GM23338 (cell line): ENCODE data around the gene PEPD. TPM values are rescaled to one million over a fixed set of nuclear protein-coding genes. Genes with fewer than 3 reads are reported as not detected.
A peak's percentile ranks its signal among the peaks of the same experiment; 100 is the strongest.

Source experiments
- ATAC-seq: fragments of 200-7000 bp; cut with Tn5 transposase; 3 replicates; pipeline ENCODE4 v1.9.1; 2020
- DNase-seq: peaks from one replicate; pipeline ENCODE4 v3.0.0-alpha.2; 2015; ENCODE audit warnings: low spot score
- H2AFZ ChIP-seq: fragments of 200-600 bp; sonication (generic); 2 replicates; pipeline ENCODE4 v1.8.0; 2016; ENCODE audit warnings: antibody characterized with exemption, mild to moderate bottlenecking, moderate library complexity
- H3F3A ChIP-seq: fragments of 200-600 bp; sonication (generic); replicated peaks from 2 replicates; pipeline ENCODE4 v1.8.0; 2017; ENCODE audit warnings: antibody characterized with exemption, mixed run types, low read depth
- H3K27ac ChIP-seq: fragments of 200-600 bp; sonication (generic); 2 replicates; pipeline ENCODE4 v1.6.1; 2016; ENCODE audit warnings: low read depth
- H3K27me3 ChIP-seq: fragments of 200-600 bp; sonication (generic); 2 replicates; pipeline ENCODE4 v1.8.0; 2016; ENCODE audit warnings: mild to moderate bottlenecking, mixed run types, moderate library complexity; ENCODE audit not compliant: insufficient read depth
- H3K36me3 ChIP-seq: fragments of 200-600 bp; sonication (generic); 2 replicates; pipeline ENCODE4 v1.8.0; 2016; ENCODE audit warnings: mild to moderate bottlenecking; ENCODE audit not compliant: insufficient read depth
- H3K4me1 ChIP-seq: fragments of 200-600 bp; sonication (generic); 2 replicates; pipeline ENCODE4 v1.8.0; 2016; ENCODE audit warnings: mild to moderate bottlenecking, moderate library complexity; ENCODE audit not compliant: insufficient read depth
- H3K4me2 ChIP-seq: fragments of 200-600 bp; sonication (generic); 2 replicates; pipeline ENCODE4 v1.7.1; 2017; ENCODE audit warnings: mixed run types
- H3K4me3 ChIP-seq: fragments of 200-600 bp; sonication (generic); 2 replicates; pipeline ENCODE4 v1.6.1; 2016; ENCODE audit warnings: mixed run types
- H3K79me2 ChIP-seq: fragments of 200-600 bp; sonication (generic); replicated peaks from 2 replicates; pipeline ENCODE4 v1.8.0; 2017; ENCODE audit warnings: mild to moderate bottlenecking; ENCODE audit not compliant: insufficient read depth
- H3K9me2 ChIP-seq: fragments of 200-600 bp; sonication (generic); 2 replicates; pipeline ENCODE4 v1.8.0; 2017; ENCODE audit not compliant: insufficient read depth
- H4K20me1 ChIP-seq: fragments of 200-600 bp; sonication (generic); replicated peaks from 2 replicates; pipeline ENCODE4 v1.8.0; 2017; ENCODE audit warnings: mild to moderate bottlenecking; ENCODE audit not compliant: insufficient read depth
- H3K27ac Mint-ChIP-seq: 2 replicates; pipeline ENCODE4 v1.8.0; 2020; ENCODE audit warnings: inconsistent platforms, mild to moderate bottlenecking, moderate library complexity, mixed read lengths
- H3K27me3 Mint-ChIP-seq: 3 replicates; pipeline ENCODE4 v1.8.0; 2022; ENCODE audit warnings: low read depth, mild to moderate bottlenecking, moderate library complexity, mixed read lengths, inconsistent platforms; ENCODE audit not compliant: insufficient read depth, poor library complexity
- H3K36me3 Mint-ChIP-seq: 3 replicates; pipeline ENCODE4 v1.8.0; 2021; ENCODE audit warnings: low read depth, mild to moderate bottlenecking, inconsistent platforms, moderate library complexity, mixed read lengths
- H3K4me1 Mint-ChIP-seq: 3 replicates; pipeline ENCODE4 v1.8.0; 2020; ENCODE audit warnings: mild to moderate bottlenecking, inconsistent platforms, mixed read lengths
- H3K4me3 Mint-ChIP-seq: 3 replicates; pipeline ENCODE4 v1.8.0; 2021; ENCODE audit warnings: moderate library complexity, mild to moderate bottlenecking, inconsistent platforms, mixed read lengths
- H3K9me3 Mint-ChIP-seq: 3 replicates; pipeline ENCODE4 v1.8.0; 2020; ENCODE audit warnings: moderate library complexity, mild to moderate bottlenecking, inconsistent platforms, mixed read lengths
- CREB1 ChIP-seq: fragments of 250-450 bp; sonication (Bioruptor Pico); IDR thresholded peaks from 2 replicates; pipeline ENCODE4 v1.5.0; 2020; ENCODE audit warnings: low read depth, mild to moderate bottlenecking, moderate library complexity
- EZH2 ChIP-seq: fragments of 200-600 bp; sonication (generic); IDR thresholded peaks from one replicate; pipeline ENCODE4 v1.8.0; 2017; ENCODE audit warnings: antibody characterized with exemption, mild to moderate bottlenecking, low read depth; ENCODE audit not compliant: unreplicated experiment
- JUNB ChIP-seq: IDR thresholded peaks from one replicate; pipeline ENCODE4 v1.6.1; 2016; ENCODE audit warnings: antibody characterized with exemption; ENCODE audit not compliant: unreplicated experiment
- POLR2AphosphoS5 ChIP-seq: IDR thresholded peaks from 2 replicates; pipeline ENCODE4 v1.6.1; 2016; ENCODE audit warnings: antibody characterized with exemption, low read depth
- ZNF331 ChIP-seq: fragments of 250-450 bp; sonication (Bioruptor Pico); IDR thresholded peaks from 2 replicates; pipeline ENCODE4 v1.5.0; 2020; ENCODE audit warnings: low read depth, mild to moderate bottlenecking, moderate library complexity
- polyA plus RNA-seq: library from polyadenylated mRNA; unstranded; fragments of >200 nt; fragmentation: Nextera tagmentation; extraction: Ambion mirVana; gene quantifications from 2 replicates; pipeline ENCODE4 v1.2.1, GENCODE V29; 2016
- total RNA-seq: library from RNA; depleted of rRNA; stranded (reverse); fragments of >200 nt; shearing (Covaris generic); gene quantifications from 2 replicates; pipeline ENCODE4 v1.2.3, GENCODE V29; 2014
- TF ChIP-seq, protein P1 (sequence below): fragments of 250-450 bp; sonication (Bioruptor Pico); IDR thresholded peaks from 2 replicates; pipeline ENCODE4 v1.5.0; 2020; ENCODE audit warnings: mild to moderate bottlenecking, moderate library complexity

PEPD gene
- total and polyA plus RNA-seq, 2 experiments from 2014 or later, result 81.7 to 89.2 TPM

DNA sequence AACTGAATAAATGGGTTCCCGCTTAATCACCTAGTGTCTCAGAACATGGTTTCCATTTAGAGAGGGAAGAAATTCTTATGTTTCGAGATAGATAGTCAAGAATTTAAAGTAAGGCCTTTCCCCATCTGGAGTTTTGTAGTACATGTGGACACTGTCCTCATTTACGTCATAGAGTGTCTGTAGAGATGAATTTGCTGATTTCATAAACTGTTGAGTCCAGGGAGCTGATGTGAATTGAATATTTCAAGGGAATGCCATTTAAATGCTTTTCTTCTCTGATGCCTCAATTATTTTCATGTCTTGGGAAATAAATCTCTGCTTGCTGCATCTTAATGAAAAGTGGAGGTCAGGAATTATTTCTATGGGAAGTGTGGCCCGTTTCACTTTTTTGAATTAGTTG, 138.6 kb downstream of the PEPD start:
- no peaks in the 10 kb centered on the region for H3K9me2 ChIP-seq
- no peak overlapping the region for H3K4me2 ChIP-seq
- peaks cover 78% of the 10 kb centered on the region for H4K20me1 ChIP-seq
- Mint-ChIP-seq H3K9me3 (no peaks in the 10 kb centered on the region), H3K27ac (no peak overlapping the region), H3K27me3 (peaks cover 3% of the 10 kb centered on the region), H3K4me3 (no peak overlapping the region), H3K36me3 (peaks cover 21% of the 10 kb centered on the region), H3K4me1 (peaks cover 37% of the 10 kb centered on the region)
- no peak overlapping the region for H2AFZ ChIP-seq
- H3K79me2 ChIP-seq, result peaks cover 87% of the 10 kb centered on the region
- H3K36me3 ChIP-seq, result no peaks in the 10 kb centered on the region; the same call in 1 of the 2 replicates
- no peak for DNase-seq
- H3K27me3 ChIP-seq, result no peaks in the 10 kb centered on the region
- TF ChIP-seq, protein P1, sequence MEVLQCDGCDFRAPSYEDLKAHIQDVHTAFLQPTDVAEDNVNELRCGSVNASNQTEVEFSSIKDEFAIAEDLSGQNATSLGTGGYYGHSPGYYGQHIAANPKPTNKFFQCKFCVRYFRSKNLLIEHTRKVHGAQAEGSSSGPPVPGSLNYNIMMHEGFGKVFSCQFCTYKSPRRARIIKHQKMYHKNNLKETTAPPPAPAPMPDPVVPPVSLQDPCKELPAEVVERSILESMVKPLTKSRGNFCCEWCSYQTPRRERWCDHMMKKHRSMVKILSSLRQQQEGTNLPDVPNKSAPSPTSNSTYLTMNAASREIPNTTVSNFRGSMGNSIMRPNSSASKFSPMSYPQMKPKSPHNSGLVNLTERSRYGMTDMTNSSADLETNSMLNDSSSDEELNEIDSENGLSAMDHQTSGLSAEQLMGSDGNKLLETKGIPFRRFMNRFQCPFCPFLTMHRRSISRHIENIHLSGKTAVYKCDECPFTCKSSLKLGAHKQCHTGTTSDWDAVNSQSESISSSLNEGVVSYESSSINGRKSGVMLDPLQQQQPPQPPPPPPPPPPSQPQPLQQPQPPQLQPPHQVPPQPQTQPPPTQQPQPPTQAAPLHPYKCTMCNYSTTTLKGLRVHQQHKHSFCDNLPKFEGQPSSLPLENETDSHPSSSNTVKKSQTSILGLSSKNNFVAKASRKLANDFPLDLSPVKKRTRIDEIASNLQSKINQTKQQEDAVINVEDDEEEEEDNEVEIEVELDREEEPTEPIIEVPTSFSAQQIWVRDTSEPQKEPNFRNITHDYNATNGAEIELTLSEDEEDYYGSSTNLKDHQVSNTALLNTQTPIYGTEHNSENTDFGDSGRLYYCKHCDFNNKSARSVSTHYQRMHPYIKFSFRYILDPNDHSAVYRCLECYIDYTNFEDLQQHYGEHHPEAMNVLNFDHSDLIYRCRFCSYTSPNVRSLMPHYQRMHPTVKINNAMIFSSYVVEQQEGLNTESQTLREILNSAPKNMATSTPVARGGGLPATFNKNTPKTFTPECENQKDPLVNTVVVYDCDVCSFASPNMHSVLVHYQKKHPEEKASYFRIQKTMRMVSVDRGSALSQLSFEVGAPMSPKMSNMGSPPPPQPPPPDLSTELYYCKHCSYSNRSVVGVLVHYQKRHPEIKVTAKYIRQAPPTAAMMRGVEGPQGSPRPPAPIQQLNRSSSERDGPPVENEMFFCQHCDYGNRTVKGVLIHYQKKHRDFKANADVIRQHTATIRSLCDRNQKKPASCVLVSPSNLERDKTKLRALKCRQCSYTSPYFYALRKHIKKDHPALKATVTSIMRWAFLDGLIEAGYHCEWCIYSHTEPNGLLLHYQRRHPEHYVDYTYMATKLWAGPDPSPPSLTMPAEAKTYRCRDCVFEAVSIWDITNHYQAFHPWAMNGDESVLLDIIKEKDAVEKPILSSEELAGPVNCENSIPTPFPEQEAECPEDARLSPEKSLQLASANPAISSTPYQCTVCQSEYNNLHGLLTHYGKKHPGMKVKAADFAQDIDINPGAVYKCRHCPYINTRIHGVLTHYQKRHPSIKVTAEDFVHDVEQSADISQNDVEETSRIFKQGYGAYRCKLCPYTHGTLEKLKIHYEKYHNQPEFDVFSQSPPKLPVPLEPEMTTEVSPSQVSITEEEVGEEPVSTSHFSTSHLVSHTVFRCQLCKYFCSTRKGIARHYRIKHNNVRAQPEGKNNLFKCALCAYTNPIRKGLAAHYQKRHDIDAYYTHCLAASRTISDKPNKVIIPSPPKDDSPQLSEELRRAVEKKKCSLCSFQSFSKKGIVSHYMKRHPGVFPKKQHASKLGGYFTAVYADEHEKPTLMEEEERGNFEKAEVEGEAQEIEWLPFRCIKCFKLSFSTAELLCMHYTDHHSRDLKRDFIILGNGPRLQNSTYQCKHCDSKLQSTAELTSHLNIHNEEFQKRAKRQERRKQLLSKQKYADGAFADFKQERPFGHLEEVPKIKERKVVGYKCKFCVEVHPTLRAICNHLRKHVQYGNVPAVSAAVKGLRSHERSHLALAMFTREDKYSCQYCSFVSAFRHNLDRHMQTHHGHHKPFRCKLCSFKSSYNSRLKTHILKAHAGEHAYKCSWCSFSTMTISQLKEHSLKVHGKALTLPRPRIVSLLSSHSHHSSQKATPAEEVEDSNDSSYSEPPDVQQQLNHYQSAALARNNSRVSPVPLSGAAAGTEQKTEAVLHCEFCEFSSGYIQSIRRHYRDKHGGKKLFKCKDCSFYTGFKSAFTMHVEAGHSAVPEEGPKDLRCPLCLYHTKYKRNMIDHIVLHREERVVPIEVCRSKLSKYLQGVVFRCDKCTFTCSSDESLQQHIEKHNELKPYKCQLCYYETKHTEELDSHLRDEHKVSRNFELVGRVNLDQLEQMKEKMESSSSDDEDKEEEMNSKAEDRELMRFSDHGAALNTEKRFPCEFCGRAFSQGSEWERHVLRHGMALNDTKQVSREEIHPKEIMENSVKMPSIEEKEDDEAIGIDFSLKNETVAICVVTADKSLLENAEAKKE (CRISPR knock-in tag), result no peak
- no peak for TF ChIP-seq CREB1 (CRISPR knock-in tag)
- TF ChIP-seq EZH2, result no peak
- TF ChIP-seq POLR2AphosphoS5, result no peak
- TF ChIP-seq JUNB, result no peak
- H3F3A ChIP-seq, result 0 out of 2 replicates have a peak, but pooled peaks cover 7% of the 10 kb centered on the region
- no peak overlapping the region for H3K4me3 ChIP-seq
- no peak for ATAC-seq
- peaks cover 21% of the 10 kb centered on the region for H3K4me1 ChIP-seq
- 0 out of 2 replicates have a peak overlapping the region, but pooled peaks have one; percentile 39 for H3K27ac ChIP-seq

DNA sequence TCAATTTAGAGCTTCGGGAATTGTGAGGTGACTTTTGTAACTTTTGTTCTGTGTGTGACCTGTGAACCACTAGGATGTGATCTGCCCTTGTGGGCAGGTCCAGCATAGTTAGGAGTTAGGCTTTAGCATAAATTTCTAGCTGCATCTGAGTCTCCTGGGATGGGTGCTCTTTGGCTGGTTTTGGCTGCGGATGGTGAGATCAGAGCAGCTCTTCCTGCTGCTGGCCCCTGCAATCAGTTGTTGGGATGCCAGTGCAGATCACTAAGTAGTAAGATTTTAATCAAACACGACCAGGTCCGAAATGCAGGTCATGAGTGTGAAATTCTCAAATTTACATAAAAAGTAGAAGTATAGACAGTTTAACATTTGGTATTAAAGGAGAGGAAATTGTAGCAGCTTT, 139.6 kb downstream of the PEPD start:
- H3K36me3 Mint-ChIP-seq, result peaks cover 18% of the 10 kb centered on the region
- DNase-seq (no peak), ATAC-seq (no peak)
- no peak overlapping the region for H3K4me2 ChIP-seq
- H4K20me1 ChIP-seq, result peaks cover 84% of the 10 kb centered on the region
- H3K9me2 ChIP-seq, result no peaks in the 10 kb centered on the region
- H3K4me3 ChIP-seq, result no peak overlapping the region
- 0 out of 2 replicates have a peak, but pooled peaks cover 7% of the 10 kb centered on the region for H3F3A ChIP-seq
- no peak overlapping the region for H3K4me3 Mint-ChIP-seq
- H3K27me3 ChIP-seq, result no peaks in the 10 kb centered on the region
- H3K27ac Mint-ChIP-seq, result peak overlapping the region; percentile 1; the same call in 1 of the 2 replicates
- H3K36me3 ChIP-seq, result no peaks in the 10 kb centered on the region; the same call in 1 of the 2 replicates
- no peaks in the 10 kb centered on the region for H3K9me3 Mint-ChIP-seq
- H3K79me2 ChIP-seq, result peaks cover 96% of the 10 kb centered on the region
- peaks cover 3% of the 10 kb centered on the region for H3K27me3 Mint-ChIP-seq
- H3K4me1 Mint-ChIP-seq, result peaks cover 45% of the 10 kb centered on the region
- no peak overlapping the region for H3K27ac ChIP-seq
- no peak overlapping the region for H2AFZ ChIP-seq
- H3K4me1 ChIP-seq, result peaks cover 30% of the 10 kb centered on the region
- TF ChIP-seq ZNF331, result no peak
- TF ChIP-seq, protein P1 (CRISPR knock-in tag), result no peak
